Endometrial microvascular endothelial cells (primary cell): ENCODE measurements around the gene TOMM20L. TPM values are rescaled to one million over a fixed set of nuclear protein-coding genes. Genes with fewer than 3 reads are reported as not detected.
"Not testable (repeated sequence)": the region's sequence is repeated elsewhere in the genome, so short reads cannot be mapped to it uniquely, and the experiment has no call there.

Experiments used
- in situ Hi-C: cut with HindIII; loops from 2 replicates; pipeline ENCODE4 v1.10.0; 2017; ENCODE audit warnings: low sequenced_read_pairs, low pct_unique_long_range_greater_than_20kb; ENCODE audit errors: inconsistent ontology term
- total RNA-seq: library from RNA; depleted of rRNA; stranded (reverse); fragments of >200 nt; gene quantifications from one replicate; pipeline ENCODE4 v1.2.3, GENCODE V29; 2015; ENCODE audit errors: inconsistent ontology term

TOMM20L gene
- total RNA-seq, 1 donor from 2014 or later: not detected

GRCh38 chr14:58415636-58416547, 20.2 kb downstream of the TOMM20L start:
- in situ Hi-C loops: no loop called here

GRCh38 chr14:58416934-58417333, 21.2 kb downstream of the TOMM20L start:
- in situ Hi-C loops: not testable (repeated sequence)

GRCh38 chr14:58426670-58427280, 31.0 kb downstream of the TOMM20L start:
- in situ Hi-C loops: no loop called here

- in situ Hi-C loops: no loop called here
These were observed 31.8 kb downstream of the TOMM20L start, which contains the start of the genes KIAA0586 and TIMM9 for GRCh38 chr14:58427281-58428117. KIAA0586 (plus strand) TSS chr14:58427719; CDS start chr14:58428265, 546 bp downstream. TIMM9 (minus strand) TSS chr14:58427531; CDS start chr14:58411945, 15,586 bp downstream.

GRCh38 chr14:58428118-58428683, 32.5 kb downstream of the TOMM20L start:
- in situ Hi-C loops: no loop called here

- in situ Hi-C loops: no loop called here
These were observed 34.4 kb downstream of the TOMM20L start for GRCh38 chr14:58430156-58430555.

GRCh38 chr14:58439476-58439875, 43.7 kb downstream of the TOMM20L start:
- in situ Hi-C loops: no loop called here

- in situ Hi-C loops: no loop called here
These were observed 48.9 kb downstream of the TOMM20L start for GRCh38 chr14:58444627-58445026.

GRCh38 chr14:58455593-58456265, 60.0 kb downstream of the TOMM20L start:
- in situ Hi-C loops: no loop called here

Other genes with a start within 250 kb of the TOMM20L start
- gene ARMH4, start 243.7 kb upstream of the TOMM20L start, total RNA-seq: 0.28 TPM
- gene ACTR10, start 195.8 kb upstream of the TOMM20L start, total RNA-seq: 131 TPM
- gene PSMA3, start 151.1 kb upstream of the TOMM20L start, total RNA-seq: 279 TPM
- gene ARID4A, start 97.4 kb upstream of the TOMM20L start, total RNA-seq: 4.6 TPM
- gene TIMM9, start 31.6 kb downstream of the TOMM20L start, total RNA-seq: 26.9 TPM
- 29.1 TPM for gene KIAA0586, start 31.8 kb downstream of the TOMM20L start, total RNA-seq
- 0.19 TPM for gene DACT1, start 242.0 kb downstream of the TOMM20L start, total RNA-seq